Fibroblast of gingiva (primary cell): ENCODE results near the gene PATL2.
"Not testable (repeated sequence)": the region's sequence is repeated elsewhere in the genome, so short reads cannot be mapped to it uniquely, and the experiment has no call there.

ENCODE experiments used
- DNase-seq: peaks from one replicate; pipeline ENCODE4 v3.0.0-alpha.2; 2011; ENCODE audit warnings: low read depth

The PATL2 gene

GRCh38 chr15:44719293-44719999, 8.3 kb upstream of the PATL2 start:
- peak; percentile 33 for DNase-seq

- no peak for DNase-seq
Measured at GRCh38 chr15:44718927-44719292, 7.8 kb upstream of the PATL2 start.

GRCh38 chr15:44718180-44718926, 7.2 kb upstream of the PATL2 start:
- no peak for DNase-seq

- DNase-seq, result no peak
Measured at GRCh38 chr15:44716983-44717602, 6.0 kb upstream of the PATL2 start.

- DNase-seq, result no peak
Measured at GRCh38 chr15:44715797-44716334, 4.7 kb upstream of the PATL2 start.

- no peak for DNase-seq
Measured at GRCh38 chr15:44715142-44715796, 4.1 kb upstream of the PATL2 start.

GRCh38 chr15:44713006-44713966, 2.2 kb upstream of the PATL2 start:
- peak; percentile 26 for DNase-seq

- DNase-seq, result peak; percentile 78
Measured at GRCh38 chr15:44712346-44713005, 1.4 kb upstream of the PATL2 start.

- DNase-seq, result peak; percentile 14
Measured at GRCh38 chr15:44711743-44712345, 721 bp upstream of the PATL2 start.

- DNase-seq, result no peak
Measured at GRCh38 chr15:44710236-44711095, 657 bp downstream of the PATL2 start.

GRCh38 chr15:44706946-44707636, 4.0 kb downstream of the PATL2 start:
- DNase-seq, result no peak

- no peak for DNase-seq
Measured at GRCh38 chr15:44706401-44706800, 4.7 kb downstream of the PATL2 start.

- DNase-seq, result no peak
Measured at GRCh38 chr15:44705986-44706385, 5.1 kb downstream of the PATL2 start.

GRCh38 chr15:44700676-44701075, 10.4 kb downstream of the PATL2 start:
- not testable (repeated sequence) for DNase-seq

GRCh38 chr15:44698641-44699040, 12.5 kb downstream of the PATL2 start:
- DNase-seq, result no peak

- DNase-seq, result no peak
Measured at GRCh38 chr15:44697014-44697413, 14.1 kb downstream of the PATL2 start.

GRCh38 chr15:44695294-44695693, 15.8 kb downstream of the PATL2 start:
- DNase-seq, result no peak

GRCh38 chr15:44694416-44694815, 16.7 kb downstream of the PATL2 start:
- DNase-seq, result no peak

GRCh38 chr15:44692659-44693058, 18.5 kb downstream of the PATL2 start:
- DNase-seq, result no peak
